ENCODE measurements around the gene POU3F3.
A peak's percentile ranks its signal among the peaks of the same experiment; 100 is the strongest.

POU3F3 gene

GRCh38 chr2:104846786-104847585 is 6.9 kb upstream of the POU3F3 start:
- no peak for DNase-seq (ENCODE audit: low read depth in 2 of 3, low spot score in 1 of 3)

DNA sequence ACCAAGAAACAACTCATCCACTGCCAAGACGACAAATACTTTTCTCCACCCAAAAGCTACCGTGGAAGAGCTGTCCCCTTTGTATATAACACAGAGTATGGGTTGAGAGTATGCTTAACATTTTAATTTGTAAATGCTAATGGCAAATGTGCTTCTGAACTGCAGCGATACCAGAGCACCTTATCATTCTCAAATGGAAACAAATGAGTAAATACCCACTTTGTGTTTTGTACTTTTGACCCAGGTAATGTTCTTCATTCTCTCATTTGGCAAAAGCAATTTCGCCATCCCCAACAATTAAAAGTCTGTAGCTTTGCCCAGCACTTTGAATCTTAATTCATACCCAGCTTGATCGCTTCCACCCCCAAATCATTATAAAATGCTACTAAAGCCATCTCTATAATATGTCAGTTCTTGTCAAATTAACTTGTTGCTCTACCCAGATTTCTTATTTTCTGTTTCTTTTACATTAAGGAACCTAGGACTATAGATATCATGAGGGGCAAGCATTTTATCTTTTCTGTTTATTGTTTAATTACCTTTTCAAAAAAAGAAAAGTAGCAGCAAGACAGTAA is 6.2 kb upstream of the POU3F3 start:
- DNase-seq (ENCODE audit: low read depth in 2 of 3, low spot score in 1 of 3) = no peak

- no peak for DNase-seq (ENCODE audit: low read depth in 2 of 3, low spot score in 1 of 3)
Measured at GRCh38 chr2:104848526-104848925, 5.4 kb upstream of the POU3F3 start.

DNA sequence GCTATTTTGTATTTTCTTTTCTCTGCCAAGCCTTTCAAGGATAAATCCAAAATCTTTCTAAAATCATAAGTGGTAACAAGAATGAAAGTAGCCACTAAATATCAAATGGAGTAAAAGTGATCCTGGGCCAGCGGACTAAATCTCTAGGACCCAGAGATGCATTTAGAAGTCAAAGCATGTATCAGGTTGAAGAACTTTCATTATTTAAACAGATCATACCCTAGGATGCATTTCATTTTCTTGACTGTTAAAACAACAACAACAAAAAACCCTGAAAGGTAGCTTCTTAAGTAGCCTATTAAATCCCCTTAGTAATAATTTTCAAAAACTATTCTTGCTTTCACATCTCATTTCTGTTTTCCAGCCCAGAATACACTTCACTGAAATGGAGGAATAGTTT is 4.8 kb upstream of the POU3F3 start:
- no peak for DNase-seq (ENCODE audit: low read depth in 2 of 3, low spot score in 1 of 3)

DNA sequence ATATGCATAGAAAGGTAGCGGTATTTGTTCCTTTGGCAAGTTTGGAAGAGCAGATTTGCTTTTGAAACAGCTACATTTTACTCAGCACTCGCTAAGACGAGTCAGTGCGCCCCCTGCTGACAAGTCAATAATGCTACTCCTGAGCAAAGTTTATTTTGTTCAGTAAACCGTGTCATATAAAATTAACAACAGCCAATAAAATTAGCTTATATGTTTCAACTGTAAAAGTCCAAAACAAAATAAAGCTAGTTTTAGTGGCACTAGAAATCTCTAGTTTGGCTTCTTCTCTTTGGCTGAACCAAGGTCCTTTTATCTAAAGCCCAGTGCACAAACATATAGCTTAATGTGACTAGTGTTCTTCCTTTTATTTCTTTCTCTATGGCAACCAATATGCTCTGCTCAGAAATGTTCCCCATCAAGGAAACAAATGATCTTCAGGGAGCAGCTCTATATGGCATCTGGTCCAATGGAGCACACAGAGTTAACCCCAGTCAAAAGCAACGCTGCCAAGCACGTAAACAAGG is 4.2 kb upstream of the POU3F3 start:
- DNase-seq (ENCODE audit: low read depth in 2 of 3, low spot score in 1 of 3) = peak; percentile 42 to 55 (median 54)

- no peak for DNase-seq (ENCODE audit: low read depth in 2 of 3, low spot score in 1 of 3)
Measured at GRCh38 chr2:104850361-104851290, 3.3 kb upstream of the POU3F3 start.

GRCh38 chr2:104851291-104852089 is 2.4 kb upstream of the POU3F3 start:
- DNase-seq (ENCODE audit: low read depth in 2 of 3, low spot score in 1 of 3) = no peak

DNA sequence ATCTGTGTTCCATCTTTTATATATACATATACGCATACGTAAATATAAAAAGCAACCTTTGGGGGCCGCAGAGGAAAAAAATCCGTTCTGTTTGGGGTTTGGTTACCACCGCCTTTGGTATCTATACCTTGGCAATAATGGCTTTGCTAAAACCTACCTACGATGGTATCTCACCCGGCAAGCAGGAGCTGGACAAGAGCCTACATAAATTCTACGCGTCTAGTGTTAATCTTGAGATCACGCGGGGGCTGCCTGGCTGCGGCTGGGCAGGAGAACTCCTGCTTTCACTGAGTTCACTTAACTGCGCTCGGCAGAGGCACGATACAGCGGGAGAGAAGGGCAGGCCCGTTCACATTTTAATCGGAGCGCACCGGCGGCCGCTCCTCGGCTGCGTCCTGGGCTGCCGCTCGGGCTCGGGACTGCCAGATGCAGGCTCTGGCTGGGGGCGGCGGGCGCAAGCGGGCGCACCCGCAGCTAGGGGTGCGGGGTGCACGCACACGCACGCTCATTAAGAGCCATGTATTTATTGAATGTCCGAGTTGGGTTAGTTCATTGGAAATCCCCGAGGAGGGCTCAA is 1.7 kb upstream of the POU3F3 start:
- DNase-seq (ENCODE audit: low read depth in 2 of 3, low spot score in 1 of 3) = no peak

DNA sequence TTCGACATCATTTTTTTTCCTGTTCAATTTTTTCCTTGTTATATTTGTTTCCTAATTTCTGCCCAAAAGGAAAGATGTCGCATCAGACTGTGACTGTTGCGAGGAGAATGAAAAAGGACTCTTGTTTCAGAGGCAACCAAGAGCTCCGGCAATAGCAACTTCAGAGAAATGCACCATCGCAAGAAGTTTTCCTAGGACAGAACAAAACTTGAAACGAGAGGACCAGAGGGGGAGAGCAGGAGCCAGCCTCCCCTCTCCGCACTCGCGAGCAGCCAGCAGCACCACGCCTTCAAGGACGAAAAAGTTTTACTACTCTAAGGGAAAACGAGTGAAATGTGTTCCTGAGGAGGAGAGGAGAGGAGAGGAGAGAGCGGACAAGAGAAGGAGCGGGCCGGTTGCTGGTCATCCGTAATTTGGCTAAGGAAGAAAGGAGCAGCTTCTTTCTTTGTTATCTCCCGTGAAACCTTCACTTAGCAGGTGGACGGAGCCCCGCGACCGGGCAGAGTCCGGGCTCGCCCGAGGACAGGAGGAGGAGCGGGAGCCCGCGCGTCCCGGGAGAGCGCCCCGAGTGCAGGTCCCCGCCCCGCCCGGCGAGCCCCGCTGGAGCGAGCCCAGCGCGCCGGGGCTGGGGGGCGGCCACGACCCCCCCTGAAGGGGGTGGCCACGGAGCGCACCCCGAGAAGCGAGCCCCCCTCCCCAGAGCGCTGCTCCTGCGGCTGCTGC is 744 bp downstream of the POU3F3 start:
- no peak for DNase-seq (ENCODE audit: low read depth in 2 of 3, low spot score in 1 of 3)

DNA sequence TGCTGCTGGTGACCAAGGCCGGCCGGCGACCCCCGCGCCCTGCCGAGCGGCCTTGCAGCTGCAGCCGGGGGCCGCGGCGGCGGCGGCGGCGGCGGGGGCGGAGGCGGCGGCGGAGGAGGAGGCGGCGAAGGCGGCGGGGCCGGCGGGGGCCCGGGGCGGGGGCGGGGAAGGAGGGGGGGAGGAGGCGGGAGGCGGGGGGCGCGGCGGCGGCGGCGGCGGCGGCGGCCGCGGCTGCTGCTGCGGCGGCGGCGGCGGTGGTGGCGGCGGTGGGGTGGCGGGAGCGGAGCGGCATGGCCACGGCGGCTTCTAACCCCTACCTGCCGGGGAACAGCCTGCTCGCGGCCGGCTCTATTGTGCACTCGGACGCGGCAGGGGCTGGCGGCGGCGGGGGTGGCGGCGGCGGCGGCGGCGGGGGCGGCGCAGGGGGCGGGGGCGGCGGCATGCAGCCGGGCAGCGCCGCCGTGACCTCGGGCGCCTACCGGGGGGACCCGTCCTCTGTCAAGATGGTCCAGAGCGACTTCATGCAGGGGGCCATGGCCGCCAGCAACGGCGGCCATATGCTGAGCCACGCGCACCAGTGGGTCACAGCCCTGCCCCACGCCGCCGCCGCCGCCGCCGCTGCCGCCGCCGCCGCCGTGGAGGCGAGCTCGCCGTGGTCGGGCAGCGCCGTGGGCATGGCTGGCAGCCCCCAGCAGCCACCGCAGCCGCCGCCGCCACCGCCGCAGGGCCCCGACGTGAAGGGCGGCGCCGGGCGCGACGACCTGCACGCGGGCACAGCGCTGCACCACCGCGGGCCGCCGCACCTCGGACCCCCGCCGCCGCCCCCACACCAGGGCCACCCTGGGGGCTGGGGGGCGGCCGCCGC is 1.5 kb downstream of the POU3F3 start:
- DNase-seq (ENCODE audit: low read depth in 2 of 3, low spot score in 1 of 3) = no peak

DNA sequence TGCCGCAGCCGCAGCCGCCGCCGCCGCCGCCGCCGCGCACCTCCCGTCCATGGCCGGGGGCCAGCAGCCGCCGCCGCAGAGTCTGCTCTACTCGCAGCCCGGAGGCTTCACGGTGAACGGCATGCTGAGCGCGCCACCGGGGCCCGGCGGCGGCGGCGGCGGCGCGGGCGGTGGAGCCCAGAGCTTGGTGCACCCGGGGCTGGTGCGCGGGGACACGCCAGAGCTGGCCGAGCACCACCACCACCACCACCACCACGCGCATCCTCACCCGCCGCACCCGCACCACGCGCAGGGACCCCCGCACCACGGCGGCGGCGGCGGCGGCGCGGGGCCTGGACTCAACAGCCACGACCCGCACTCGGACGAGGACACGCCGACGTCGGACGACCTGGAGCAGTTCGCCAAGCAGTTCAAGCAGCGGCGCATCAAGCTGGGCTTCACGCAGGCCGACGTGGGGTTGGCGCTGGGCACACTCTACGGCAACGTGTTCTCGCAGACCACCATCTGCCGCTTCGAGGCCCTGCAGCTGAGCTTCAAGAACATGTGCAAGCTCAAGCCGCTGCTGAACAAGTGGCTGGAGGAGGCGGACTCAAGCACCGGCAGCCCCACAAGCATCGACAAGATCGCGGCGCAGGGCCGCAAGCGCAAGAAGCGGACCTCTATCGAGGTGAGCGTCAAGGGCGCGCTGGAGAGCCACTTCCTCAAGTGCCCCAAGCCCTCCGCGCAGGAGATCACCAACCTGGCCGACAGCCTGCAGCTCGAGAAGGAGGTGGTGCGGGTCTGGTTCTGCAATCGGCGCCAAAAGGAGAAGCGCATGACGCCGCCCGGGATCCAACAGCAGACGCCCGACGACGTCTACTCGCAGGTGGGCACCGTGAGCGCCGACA is 2.4 kb downstream of the POU3F3 start:
- DNase-seq (ENCODE audit: low read depth in 2 of 3, low spot score in 1 of 3) = no peak

DNA sequence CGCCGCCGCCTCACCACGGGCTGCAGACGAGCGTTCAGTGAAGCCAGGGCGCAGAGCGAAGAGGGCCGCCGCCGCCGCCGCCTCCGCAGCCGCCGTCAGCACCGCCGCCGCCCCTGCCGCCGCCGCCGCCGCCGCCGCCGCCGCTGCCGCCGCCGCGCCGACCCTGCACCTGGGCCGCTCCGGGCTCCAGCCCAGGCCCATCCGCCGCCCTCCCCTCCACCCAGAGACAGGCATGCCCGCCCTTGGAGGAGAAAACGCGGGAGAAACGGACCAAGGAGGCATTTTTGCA is 3.0 kb downstream of the POU3F3 start:
- DNase-seq (ENCODE audit: low read depth in 2 of 3, low spot score in 1 of 3) = no peak

- no peak for DNase-seq (ENCODE audit: low read depth in 2 of 3, low spot score in 1 of 3)
Measured at GRCh38 chr2:104857262-104858005, 3.5 kb downstream of the POU3F3 start.

GRCh38 chr2:104858006-104858978 is 4.4 kb downstream of the POU3F3 start:
- no peak for DNase-seq (ENCODE audit: low read depth in 2 of 3, low spot score in 1 of 3)

DNA sequence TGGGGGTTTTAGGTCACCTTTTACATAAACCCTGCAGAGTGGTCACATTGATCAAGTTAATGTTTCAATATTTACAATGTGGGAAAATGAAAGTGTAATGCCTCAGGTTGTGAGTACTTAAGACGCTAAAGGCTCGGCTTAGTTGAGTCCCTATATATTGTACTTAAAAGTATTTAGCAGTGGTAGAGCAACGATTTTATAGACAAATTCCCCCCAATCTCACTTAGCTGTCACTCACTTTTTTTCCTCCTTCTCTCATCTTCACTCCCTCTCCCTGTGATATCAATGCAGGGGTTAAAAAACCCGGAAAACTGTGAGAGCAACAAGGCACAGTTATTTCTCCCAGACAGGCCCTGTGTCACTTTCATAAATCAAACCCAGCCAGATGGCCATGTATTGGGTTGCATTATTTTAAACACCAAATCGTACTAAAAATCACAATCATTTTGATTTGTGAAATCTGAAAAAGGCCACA is 5.4 kb downstream of the POU3F3 start:
- no peak for DNase-seq (ENCODE audit: low read depth in 2 of 3, low spot score in 1 of 3)

Data from stimulated activated CD4-positive, alpha-beta T cell treated with anti-CD3 and anti-CD28 coated beads, Interleukin-12 subunit alpha, Interleukin-12 subunit beta, amount 100 ng/mL, for 48 hours (primary cell).